ENCODE data around the gene SUN1.
"Not testable (repeated sequence)": the region's sequence is repeated elsewhere in the genome, so short reads cannot be mapped to it uniquely, and the experiment has no call there.

The SUN1 gene

GRCh38 chr7:835485-836401, 3.5 kb downstream of the SUN1 start:
- no peak for DNase-seq

DNA sequence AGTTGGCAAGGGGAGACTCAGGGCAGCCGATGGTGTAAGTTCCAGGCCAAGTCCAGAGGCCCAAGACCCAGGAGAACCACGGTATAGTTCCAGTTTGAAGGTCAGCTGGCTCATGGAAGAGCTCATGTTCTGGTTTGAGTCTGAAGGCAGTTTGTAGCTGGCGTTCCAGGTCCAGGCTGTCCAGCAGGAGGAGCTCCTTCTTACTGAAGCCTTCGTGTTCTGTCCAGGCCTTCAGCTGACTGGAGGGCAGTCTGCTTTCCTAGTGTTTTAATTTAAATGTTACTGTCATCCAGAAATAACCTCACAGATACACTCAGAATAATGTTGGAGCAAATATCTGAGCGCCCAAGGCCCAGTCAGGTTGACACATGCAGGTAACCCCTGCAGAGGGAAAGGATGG, 4.2 kb downstream of the SUN1 start:
- peak; percentile 22 for DNase-seq

GRCh38 chr7:837001-837400, 4.7 kb downstream of the SUN1 start:
- no peak for DNase-seq

- no peak for DNase-seq
Observed at GRCh38 chr7:840001-840600, 7.8 kb downstream of the SUN1 start.

- no peak for DNase-seq
Observed at GRCh38 chr7:841943-842342, 9.7 kb downstream of the SUN1 start.

DNA sequence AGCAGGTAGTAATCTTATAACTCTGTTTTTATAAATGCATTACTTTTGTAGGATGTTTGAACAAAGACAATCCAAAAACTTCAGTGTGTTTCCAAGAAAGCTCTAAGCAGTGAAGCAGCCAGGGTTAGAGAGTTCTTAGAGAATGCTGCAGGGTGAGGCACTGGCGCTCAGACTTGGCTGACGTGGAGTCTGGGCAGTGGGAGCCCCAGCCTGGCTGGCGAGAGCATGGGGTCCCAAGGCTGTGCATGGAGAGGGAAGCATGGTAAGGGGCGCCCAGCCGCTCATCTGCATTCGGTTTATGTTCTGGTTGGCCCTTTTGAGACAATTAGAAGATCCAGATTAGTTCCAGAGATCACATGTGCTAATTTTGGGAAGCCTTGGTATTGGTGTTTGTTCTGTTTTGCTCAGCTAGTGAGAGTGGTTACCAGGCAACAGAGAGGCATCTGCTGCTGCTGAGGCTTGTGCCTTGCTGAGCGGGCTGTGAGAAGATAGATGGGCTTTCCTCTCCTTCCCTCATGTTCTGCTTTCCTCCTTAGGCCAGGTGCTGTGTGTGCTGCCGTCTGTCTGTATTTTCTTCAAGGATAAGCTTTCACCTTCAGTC, 10.3 kb downstream of the SUN1 start:
- DNase-seq = no peak

- DNase-seq = no peak
Observed at GRCh38 chr7:843230-843629, 11.0 kb downstream of the SUN1 start.

DNA sequence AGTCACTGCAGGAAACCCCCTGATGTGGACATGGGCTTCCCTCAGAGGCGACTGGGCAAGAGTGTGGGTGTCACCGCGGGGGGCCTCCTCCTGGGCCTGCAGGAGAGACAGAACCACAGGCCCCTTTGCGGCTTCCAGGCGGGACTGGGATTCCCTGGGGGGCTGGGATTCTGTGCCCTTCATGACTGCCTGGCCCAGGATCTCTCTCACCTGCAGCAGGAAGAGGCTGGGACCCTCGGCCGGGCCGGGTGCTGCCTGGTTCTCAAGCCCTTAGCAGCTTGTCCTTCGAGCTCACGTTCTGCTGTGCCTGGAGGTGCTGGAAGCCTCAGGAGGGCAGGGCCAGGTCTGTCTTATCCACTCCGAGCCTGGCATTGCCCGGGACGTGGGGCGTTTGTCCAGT, 11.8 kb downstream of the SUN1 start:
- DNase-seq = no peak

- no peak for DNase-seq
Observed at GRCh38 chr7:844514-844913, 12.2 kb downstream of the SUN1 start.

GRCh38 chr7:845091-845490, 12.8 kb downstream of the SUN1 start:
- DNase-seq = no peak

DNA sequence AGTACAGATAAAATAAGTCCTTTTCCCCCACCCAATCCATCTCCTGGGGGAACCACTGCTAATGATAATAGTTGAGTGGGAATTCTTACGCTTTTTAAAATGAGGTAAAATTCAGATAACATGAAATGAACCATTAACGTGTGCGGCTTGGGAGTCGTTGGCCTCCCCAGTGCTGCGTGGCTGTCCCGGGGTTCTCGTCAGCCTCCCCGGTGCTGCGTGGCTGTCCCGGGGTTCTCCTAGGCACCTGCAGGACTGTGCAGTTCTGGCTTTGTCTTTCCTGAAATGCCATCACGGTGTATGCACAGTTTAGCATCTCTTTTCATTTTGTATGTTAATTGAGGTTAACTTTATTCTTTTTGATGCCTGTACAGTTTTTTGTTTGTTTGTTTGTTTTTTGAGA, 13.5 kb downstream of the SUN1 start:
- DNase-seq = no peak

GRCh38 chr7:846958-847650, 14.8 kb downstream of the SUN1 start:
- DNase-seq = not testable (repeated sequence)

- DNase-seq = not testable (repeated sequence)
Observed at GRCh38 chr7:847728-848127, 15.5 kb downstream of the SUN1 start.

DNA sequence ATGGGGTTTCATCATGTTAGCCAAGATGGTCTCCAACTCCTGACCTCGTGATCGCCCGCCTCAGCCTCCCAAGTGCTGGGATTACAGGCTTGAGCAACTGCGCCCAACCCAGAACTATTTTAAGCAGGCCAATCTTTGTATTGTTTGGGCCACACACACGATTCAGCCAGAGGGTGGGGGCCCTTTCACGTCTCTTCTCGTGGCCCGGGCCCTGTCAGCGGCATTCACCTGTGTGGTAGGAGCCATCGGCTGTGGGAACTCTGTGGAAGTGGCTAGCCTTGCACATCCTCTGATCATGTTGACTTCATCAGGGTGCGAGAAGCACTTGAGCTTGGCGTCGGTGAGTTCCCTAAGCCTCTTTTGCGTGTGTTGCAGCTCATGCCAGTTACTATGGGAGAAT, 16.9 kb downstream of the SUN1 start:
- no peak for DNase-seq

DNA sequence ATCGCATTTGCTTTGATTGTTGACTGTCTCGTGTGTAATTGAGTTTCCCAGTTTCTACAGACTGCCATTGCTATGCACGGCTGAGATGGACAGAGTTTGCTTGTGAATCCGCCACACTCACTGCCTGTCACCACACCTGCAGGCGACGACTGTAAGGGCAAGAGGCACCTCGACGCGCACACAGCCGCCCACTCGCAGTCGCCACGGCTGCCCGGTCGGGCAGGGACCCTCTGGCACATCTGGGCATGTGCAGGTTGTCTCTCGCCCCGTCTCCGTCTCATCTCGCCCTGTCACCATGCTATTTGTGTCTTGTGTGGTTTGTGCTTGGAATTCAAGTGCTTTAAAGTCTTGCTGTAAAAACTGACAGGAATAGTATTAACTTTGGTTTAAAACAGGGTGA, 17.5 kb downstream of the SUN1 start:
- no peak for DNase-seq

GRCh38 chr7:851204-851603, 18.9 kb downstream of the SUN1 start:
- no peak for DNase-seq

- DNase-seq = no peak
Observed at GRCh38 chr7:853366-854117, 21.3 kb downstream of the SUN1 start.

- DNase-seq = no peak
Observed at GRCh38 chr7:854118-854775, 22.0 kb downstream of the SUN1 start.

DNA sequence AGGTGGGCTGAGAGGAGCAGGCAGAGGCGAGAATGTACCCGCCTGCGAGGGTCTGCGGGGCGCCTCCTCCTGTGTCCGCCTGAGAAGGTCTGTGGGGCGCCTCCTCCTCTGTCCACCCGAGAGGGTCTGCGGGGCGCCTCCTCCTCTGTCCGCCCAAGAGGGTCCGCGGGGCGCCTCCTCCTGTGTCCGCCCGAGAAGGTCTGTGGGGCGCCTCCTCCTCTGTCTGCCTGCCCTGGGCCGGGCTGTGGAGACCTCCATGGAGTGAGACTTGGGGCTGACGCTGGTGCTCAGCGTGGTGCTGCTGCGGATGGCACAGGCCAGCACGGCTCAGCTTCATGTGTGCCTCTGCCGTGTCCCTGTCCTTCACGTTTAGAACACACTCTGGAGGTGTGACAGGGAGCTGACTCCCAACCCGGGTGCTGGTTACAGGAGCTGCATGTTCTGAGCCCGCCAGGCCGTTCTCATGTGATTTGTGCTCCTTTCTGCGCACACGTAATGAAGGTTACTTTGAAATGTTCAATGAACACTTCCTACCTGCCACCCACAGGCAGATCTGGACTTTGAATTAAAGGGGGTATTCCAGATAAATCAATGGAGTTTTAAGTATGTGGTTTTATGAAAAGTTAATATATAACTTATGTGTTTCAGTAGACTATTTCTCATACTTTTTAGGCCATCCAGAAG, 23.6 kb downstream of the SUN1 start:
- no peak for DNase-seq

GRCh38 chr7:856444-857095, 24.3 kb downstream of the SUN1 start:
- no peak for DNase-seq

- DNase-seq = no peak
Observed at GRCh38 chr7:857661-858060, 25.4 kb downstream of the SUN1 start.

Data from fibroblast of skin of right biceps (primary cell).